Stimulated activated CD4-positive, alpha-beta T cell treated with anti-CD3 and anti-CD28 coated beads, Interleukin-15, amount 100 ng/mL, for 24 hours (primary cell): ENCODE results near the gene FOSL2.

ENCODE experiments used
- DNase-seq: peaks from one replicate; pipeline ENCODE4 v3.0.0-alpha.2; 2020

Gene FOSL2

GRCh38 chr2:28392297-28393113 is at the start of gene FOSL2:
TSS of gene FOSL2 (plus strand) at chr2:28392858. CDS start at chr2:28393721, 863 bp downstream.
- peak; percentile 94 for DNase-seq

DNA sequence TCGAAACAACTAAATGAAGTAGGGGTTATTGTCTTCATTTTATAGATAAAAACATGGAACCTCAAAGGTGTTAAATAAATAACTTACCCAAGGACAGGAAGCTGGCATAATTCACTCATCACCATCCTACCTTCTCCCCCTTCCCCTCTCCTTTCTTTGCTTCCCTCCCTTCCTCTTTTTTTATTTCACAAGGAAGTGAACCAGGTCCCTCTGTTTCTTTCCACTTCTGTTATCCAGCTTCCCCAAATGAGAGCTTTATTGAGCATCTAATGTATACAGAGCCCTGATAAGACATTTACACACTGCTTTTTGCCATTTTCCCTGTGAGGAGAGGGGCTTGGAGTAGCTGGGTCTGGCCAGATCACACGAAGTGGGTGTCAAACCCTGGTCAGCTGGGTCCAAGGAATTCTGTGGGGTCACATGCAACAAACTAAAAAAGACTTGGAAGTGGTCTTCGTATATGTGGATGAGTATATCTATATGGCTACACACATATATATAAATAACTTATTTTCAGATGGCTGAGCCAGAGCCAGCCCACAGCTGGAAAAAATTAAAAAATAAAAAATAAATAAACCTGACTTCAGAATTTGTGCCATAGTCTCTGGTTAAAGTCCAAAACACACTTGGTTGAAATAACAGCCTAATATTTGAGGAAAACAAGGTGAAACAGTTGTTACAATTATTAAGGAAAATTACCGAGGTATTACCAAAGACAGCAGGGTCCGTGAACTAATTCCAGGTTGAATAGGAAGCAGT is 49.3 kb upstream of the FOSL2 start:
- no peak for DNase-seq

DNA sequence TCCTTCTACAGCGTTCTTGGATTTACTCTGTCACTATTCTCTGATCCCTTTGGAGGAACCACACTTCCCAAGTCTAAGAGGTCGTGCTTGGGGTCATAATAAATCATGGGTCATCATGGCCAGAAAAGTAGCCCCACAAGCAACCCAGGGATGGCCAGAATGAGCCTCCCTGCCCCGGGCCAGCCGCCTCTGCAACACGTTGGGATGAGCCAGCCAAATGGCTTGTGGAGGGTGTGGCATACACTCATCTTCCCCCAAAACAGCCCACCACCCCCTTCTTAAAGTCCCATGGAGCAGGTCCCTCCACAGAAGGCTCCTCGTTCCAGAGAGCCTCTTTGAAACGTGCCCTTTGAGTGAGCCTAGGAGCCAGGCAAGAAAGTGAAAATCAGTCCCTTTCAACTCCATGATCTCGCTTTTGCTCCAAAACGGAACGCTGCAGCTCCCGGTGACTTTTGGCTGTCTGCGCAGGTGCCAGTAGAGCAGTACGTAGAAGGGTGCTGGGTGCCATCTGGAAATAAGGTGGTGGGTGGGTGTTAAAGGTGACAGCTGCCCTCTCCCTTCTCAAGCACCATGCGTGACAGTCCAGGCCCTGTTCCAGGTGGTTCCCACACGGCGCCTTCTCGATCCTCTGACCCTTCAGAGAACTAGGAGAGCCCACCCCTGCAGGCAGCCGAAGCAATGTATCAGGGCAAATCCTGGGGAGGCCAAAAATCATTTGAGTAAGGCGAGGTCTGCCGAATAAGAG is 48.5 kb upstream of the FOSL2 start:
- DNase-seq, result no peak

DNA sequence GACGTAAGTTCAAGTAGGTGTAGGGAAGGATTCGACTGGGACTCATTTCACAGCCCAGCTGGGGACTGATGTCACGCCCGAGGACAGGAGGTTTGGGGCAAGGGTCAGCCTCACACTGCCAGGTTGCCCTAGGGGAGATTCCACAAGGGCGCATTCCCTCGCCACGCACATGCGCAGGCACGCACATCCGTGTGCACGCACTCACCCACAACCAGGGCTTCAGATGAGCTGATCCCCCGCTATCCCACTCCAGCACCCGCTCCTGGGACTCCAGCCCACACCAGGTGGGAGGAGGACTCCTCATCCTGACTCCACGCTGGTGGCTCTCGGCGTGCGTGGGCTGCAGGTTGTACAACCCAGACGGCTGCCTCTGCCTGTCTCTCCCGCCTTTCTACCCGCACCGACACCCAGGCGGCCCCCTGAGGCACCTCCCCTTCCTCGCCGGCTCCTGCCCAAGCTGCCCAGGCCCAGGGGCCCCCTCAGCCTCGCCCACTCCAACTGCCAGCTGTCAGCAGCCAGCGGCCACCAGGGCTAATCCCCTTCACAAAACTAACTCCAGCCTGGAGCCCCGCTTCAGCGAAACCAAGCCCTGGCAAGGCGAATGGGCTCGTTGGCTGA is 47.8 kb upstream of the FOSL2 start:
- no peak for DNase-seq

GRCh38 chr2:28345619-28346018 is 47.0 kb upstream of the FOSL2 start:
- no peak for DNase-seq

DNA sequence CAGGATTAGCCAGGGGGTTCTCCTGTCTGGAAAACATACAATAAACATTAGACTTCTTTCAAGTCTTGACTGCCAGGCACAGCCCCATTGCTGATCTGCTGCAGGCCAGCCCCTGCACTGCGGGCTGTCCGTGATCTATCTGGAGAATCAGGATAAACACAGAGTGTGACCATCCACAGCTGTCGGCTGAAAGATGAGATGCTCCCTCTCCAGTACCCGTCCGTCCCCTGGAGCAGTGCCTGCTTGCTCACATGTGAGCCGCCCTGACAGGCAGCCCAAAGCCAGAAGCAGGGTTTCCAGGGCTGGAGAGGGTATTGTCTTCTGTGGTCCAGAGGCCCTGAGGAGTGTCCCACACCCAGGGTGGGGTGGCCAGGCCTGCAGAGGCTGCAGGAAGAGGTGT is 46.1 kb upstream of the FOSL2 start:
- no peak for DNase-seq

DNA sequence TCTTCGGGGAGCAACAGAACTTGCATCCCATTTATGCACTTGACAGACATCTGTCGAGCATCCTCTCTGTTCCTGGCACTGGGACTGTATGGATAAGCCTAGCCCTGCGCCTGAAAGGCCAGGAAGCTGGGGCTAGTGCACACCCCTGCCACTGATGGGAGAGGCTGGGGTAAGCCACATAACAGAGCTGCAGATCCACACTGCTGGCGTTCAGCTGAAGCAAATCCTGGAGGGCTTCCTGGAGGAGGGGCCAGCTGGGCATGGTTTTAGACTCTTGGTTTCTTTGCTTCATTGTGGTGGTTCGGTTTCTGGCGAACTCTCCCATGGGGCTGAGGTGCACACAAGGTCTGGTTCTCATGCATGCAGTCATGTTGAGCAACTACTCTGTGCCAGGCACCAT is 45.5 kb upstream of the FOSL2 start:
- no peak for DNase-seq

DNA sequence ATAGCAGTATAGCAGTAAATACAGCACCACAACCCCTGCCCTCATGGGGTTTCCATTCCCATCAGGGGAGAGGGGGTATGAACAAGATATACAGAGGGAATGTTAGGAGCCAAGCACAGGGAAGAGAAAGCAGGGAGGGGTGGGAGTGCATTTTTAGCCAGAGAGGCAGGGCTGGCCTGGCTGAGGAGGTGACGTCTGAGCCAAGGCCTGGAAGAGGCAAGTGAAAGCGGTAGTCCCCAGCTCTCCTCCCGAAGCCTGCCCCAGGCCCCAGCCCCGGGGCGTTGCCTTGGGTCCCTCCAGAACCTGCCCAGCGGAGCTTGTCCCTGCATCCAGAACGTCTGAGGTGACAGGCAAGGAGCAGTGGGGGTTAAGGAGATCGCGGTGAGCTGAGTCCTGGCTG is 45.1 kb upstream of the FOSL2 start:
- no peak for DNase-seq

GRCh38 chr2:28348149-28348567 is 44.5 kb upstream of the FOSL2 start:
- peak; percentile 50 for DNase-seq

GRCh38 chr2:28348921-28349320 is 43.7 kb upstream of the FOSL2 start:
- no peak for DNase-seq

DNA sequence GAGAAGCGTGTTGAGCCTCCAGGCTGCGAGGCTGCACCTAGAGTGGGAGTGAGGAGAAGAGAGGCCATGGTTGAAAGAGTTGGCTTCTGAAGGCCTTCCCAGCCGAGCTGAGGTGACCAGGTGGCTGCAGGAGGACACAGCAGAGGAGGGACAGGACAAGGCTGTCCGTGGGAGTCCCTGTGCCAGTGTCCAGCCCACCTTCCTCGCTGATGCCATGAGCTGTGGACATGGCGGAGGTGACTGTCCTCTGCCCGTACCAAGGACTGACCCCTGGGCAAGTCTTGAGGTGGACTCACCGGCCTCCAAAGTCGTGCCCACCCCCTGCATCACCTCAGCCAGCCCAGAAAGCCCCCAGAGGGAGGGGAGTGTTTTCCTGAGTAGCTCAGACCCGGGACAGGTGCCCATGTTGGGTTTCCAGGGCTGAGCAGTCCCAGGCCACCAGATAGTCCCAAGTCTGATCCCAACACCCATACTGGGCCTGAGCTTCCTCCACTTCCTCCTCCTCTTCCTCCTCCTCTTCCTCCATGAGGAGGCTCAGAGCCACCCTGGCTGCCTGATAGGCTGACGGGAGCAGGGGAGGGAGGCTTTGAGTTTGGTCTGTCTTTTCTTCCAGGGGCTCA is 43.0 kb upstream of the FOSL2 start:
- DNase-seq, result no peak

- no peak for DNase-seq
Observed at GRCh38 chr2:28350196-28350595, 42.5 kb upstream of the FOSL2 start.

GRCh38 chr2:28350791-28351285 is 41.8 kb upstream of the FOSL2 start:
- no peak for DNase-seq

DNA sequence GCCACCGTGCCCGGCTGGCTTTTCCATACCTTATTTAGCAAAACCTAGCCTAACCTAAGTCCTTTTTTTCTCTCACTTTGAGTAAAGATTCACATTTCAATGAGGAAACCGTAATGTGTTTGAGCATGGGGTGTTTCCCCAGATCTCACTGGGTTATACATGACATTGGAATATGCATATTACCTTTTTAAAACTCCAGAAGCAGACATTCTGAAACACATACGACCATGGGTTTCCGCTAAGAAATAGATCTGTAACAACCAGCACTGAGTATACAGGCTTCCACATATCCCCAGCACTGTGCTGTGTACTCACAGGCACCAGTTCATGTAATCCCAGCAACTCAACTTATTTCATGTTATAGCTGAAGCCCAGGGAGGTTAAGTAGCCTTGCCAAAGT is 41.0 kb upstream of the FOSL2 start:
- no peak for DNase-seq

- DNase-seq, result no peak
Observed at GRCh38 chr2:28352104-28352503, 40.6 kb upstream of the FOSL2 start.

- no peak for DNase-seq
Observed at GRCh38 chr2:28352610-28353195, 40.0 kb upstream of the FOSL2 start.

DNA sequence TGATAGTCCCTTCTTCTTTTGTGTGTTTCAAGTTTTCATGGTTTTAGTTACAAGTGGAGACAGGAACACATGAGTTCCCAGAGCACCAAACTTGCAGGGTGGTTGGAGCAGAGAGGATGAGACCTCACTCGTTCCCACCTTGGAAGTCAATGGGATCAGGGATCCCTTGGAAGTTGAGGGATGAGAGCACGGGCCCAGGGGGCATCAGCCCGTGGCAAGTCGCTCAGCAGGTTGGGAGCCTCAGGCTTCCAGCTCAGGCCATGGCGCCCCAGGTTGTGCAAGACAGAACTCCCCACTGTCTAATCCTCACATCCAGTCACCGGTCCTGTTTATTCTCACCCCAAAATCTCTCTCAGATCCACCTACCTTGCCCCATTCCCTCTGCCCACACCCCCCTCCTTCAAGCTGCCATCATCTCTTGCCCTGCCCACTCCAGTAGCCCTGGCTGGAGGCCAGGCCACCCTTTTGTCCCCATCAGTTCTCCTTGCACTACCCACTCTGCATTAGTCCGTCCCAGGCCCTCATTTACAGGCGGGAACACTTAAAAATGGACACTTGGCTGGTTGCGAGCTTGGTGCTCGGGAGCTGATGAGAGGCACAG is 37.6 kb upstream of the FOSL2 start:
- DNase-seq, result no peak

GRCh38 chr2:28355521-28356094 is 37.0 kb upstream of the FOSL2 start:
- DNase-seq, result no peak

GRCh38 chr2:28356095-28356911 is 36.4 kb upstream of the FOSL2 start:
- DNase-seq, result peak; percentile 42

GRCh38 chr2:28357055-28357454 is 35.6 kb upstream of the FOSL2 start:
- DNase-seq, result no peak
